Suppressor macrophage (primary cell): ENCODE data around the gene GART.

ENCODE experiments used
- DNase-seq, 4 experiments: peaks; one replicate each; pipeline ENCODE4 v3.0.0-alpha.2; 2020 to 2022

Gene GART

DNA sequence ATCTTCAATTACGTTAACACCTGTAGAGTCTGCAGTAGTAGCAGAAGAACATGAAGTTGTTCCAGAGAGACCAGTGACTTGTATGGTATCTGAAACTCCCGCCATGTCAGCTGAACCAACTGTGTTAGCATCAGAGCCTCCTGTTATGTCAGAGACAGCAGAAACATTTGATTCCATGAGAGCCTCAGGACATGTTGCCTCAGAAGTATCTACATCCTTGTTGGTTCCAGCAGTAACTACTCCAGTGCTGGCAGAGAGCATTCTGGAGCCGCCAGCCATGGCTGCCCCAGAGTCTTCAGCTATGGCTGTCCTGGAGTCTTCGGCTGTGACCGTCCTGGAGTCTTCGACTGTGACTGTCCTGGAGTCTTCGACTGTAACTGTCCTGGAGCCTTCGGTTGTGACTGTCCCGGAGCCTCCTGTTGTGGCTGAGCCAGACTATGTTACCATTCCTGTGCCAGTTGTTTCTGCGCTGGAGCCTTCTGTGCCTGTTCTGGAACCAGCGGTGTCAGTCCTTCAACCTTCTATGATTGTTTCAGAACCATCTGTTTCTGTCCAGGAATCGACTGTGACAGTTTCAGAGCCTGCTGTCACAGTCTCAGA, 11.2 kb upstream of the GART start:
- no peak for DNase-seq

DNA sequence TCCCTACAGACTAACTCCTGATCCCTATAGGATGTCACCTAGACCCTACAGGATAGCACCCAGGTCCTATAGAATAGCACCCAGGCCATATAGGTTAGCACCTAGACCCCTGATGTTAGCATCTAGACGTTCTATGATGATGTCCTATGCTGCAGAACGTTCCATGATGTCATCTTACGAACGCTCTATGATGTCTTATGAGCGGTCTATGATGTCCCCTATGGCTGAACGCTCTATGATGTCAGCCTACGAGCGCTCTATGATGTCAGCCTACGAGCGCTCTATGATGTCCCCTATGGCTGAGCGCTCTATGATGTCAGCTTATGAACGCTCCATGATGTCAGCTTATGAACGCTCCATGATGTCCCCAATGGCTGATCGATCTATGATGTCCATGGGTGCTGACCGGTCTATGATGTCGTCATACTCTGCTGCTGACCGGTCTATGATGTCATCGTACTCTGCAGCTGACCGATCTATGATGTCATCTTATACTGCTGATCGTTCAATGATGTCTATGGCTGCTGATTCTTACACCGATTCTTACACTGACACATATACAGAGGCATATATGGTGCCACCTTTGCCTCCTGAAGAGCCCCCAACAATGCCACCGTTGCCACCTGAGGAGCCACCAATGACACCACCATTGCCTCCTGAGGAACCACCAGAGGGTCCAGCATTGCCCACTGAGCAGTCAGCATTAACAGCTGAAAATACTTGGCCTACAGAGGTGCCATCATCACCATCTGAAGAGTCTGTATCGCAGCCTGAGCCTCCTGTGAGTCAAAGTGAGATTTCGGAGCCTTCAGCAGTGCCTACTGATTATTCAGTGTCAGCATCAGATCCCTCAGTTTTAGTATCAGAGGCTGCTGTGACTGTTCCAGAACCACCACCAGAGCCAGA, 10.4 kb upstream of the GART start:
- DNase-seq, result peak in 2 of 4 experiments; percentile 12 to 29

DNA sequence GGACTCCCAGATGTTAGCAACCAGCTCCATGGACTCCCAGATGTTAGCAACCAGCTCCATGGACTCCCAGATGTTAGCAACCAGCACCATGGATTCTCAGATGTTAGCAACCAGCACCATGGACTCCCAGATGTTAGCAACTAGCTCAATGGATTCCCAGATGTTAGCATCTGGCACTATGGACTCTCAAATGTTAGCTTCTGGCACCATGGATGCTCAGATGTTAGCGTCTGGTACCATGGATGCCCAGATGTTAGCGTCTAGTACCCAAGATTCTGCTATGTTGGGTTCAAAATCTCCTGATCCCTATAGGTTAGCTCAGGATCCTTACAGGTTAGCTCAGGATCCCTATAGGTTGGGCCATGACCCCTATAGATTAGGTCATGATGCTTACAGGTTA, 9.7 kb upstream of the GART start:
- DNase-seq, result no peak

DNA sequence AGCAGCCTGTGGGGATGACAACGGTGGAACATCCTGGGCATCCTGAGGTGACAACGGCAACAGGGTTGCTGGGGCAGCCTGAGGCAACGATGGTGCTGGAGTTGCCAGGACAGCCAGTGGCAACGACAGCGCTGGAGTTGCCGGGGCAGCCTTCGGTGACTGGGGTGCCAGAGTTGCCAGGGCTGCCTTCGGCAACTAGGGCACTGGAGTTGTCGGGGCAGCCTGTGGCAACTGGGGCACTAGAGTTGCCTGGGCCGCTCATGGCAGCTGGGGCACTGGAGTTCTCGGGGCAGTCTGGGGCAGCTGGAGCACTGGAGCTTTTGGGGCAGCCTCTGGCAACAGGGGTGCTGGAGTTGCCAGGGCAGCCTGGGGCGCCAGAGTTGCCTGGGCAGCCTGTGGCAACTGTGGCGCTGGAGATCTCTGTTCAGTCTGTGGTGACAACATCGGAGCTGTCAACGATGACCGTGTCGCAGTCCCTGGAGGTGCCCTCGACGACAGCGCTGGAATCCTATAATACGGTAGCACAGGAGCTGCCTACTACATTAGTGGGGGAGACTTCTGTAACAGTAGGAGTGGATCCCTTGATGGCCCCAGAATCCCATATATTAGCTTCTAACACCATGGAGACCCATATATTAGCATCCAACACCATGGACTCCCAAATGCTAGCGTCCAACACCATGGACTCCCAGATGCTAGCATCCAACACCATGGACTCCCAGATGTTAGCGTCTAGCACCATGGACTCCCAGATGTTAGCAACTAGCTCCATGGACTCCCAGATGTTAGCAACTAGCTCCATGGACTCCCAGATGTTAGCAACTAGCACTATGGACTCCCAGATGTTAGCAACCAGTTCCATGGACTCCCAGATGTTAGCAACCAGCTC, 9.1 kb upstream of the GART start:
- no peak for DNase-seq

DNA sequence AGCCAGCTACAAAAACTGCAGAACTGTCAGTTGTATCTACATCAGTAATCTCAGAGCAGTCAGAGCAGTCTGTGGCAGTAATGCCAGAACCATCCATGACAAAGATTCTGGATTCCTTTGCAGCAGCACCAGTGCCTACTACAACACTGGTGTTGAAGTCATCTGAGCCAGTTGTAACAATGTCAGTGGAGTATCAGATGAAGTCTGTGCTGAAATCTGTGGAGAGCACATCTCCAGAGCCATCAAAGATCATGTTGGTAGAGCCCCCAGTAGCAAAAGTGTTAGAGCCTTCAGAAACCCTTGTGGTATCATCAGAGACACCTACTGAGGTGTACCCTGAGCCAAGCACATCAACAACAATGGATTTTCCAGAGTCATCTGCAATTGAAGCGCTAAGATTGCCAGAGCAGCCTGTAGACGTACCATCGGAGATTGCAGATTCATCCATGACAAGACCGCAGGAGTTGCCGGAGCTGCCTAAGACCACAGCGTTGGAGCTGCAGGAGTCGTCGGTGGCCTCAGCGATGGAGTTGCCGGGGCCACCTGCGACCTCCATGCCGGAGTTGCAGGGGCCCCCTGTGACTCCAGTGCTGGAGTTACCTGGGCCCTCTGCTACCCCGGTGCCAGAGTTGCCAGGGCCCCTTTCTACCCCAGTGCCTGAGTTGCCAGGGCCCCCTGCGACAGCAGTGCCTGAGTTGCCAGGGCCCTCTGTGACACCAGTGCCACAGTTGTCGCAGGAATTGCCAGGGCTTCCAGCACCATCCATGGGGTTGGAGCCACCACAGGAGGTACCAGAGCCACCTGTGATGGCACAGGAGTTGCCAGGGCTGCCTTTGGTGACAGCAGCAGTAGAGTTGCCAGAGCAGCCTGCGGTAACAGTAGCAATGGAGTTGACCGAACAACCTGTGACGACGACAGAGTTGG, 8.2 kb upstream of the GART start:
- no peak for DNase-seq

DNA sequence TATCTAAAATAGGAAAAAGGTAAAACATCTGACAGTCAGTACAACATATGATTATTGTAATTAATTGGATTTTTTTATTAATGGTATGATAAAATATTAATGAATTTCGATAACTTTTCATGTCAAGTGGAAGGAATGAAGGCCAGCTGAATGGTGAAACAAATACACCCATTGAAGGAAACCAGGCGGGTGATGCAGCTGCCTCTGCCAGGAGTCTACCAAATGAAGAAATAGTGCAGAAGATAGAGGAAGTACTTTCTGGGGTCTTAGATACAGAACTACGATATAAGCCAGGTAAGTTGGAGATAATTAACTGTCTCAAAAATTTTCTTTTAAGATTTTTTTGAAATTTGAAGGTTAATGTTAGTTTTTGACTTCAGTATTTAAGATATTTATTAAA, 4.2 kb upstream of the GART start:
- peak in 3 of 4 experiments; percentile 44 to 51 (median 49) for DNase-seq

DNA sequence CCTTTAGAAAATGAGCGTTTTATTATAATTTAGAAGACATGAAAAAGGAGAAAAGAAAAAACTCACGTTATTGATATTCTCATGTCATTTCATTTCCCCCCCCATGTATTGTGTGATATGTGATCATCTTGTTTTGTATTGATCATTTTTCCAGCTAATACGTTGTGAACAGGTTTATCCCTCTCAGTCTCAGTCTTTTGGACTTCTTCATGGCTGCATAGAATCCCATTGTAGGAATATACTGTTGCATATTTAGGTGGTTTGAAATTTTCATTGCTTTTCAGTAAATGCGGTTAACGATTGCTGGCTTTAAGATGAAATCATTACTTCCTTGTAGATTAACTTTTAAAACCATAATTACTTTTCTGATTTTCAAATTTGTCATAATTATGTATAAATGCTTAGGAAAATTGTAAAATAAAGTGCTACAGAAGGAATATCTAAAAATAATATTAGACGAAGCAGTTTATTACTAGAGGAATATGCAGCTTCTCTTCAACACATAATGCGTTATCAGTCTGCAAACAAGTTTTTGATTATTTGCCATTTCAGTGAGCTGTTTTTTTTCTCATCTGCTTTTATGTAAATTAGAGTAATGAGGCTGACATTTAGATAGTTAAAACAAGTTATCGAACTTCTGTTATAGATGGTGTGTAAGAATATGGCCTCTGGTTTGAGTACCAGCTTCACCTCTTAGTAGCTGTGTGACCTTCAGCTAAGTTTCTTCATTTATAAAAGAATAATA, 2.7 kb upstream of the GART start:
- no peak for DNase-seq

DNA sequence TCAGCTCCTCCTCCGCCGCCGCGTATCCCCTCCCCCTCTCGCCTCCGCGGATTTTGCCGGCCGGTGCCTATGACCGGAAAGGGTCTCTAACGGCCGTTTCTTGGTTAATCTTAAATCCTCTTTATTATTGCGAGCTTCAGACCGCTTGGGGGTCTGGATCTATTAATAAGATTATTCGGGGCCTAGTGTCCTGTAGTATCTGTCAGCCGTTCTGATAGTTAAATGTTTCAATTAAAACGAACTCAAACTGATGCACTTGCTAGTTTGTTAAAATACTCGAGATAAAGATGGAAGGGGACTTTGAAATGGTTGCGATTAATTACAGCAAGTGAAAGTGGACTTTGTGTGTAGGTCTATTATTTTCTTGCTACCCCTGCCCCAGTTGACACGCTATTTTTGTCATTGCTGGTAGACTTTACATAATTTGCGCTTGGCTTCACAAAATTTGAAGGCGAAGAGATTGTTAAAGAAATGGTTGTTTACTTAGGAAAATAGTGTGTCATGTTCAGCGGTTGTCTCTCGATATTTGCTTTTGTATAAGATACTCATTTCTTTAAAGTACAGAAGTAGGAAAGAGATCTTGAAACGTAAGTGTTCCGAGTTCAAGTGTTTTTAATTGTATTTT, 1.7 kb upstream of the GART start:
- DNase-seq, result peak; percentile 77 to 90 (median 81)

DNA sequence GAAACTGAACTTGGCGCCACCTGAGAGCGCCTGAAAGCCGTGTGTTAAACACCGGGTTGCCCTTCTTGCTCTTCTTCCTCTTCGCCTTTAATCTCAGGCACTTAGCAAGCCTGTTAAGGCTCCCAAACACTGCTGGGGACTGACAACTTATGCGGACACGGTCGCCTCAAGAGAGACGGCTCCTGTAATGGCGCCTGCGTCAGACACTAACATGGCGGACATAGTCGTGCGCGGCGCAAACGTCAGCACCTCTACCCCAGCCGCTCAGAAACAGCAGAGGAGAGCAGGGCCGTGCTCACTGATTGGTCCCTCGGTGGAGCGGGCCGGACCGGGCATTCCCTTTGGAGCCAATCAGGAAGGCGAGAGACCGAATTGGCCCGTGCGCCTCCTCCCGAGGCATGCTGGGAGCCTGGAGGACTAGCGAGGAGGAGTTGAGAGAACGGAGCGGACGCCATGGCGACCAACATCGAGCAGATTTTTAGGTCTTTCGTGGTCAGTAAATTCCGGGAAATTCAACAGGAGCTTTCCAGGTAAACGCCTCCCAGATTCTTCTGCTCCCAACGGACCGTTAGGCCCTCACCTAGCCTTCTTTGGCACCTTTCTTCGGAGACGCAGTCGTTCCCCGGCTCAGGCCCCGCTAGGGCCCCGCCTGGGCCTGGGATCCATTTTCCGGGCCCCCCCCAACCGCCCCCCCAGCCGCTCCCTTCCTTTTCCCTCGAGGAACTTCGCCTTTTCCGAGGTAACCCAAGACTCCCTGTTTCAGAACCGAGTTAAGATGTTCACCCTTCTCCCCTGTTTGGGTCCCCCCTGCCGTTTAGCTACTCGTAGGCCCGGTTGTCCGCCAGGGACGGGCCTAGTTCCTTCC, 955 bp upstream of the GART start, which contains the start of gene SON:
SON (plus strand) TSS at position 399 of the 865 bp plus-strand sequence; CDS start at position 454, 55 bp downstream.
- DNase-seq, result peak; percentile 98 to 99 (median 99)

DNA sequence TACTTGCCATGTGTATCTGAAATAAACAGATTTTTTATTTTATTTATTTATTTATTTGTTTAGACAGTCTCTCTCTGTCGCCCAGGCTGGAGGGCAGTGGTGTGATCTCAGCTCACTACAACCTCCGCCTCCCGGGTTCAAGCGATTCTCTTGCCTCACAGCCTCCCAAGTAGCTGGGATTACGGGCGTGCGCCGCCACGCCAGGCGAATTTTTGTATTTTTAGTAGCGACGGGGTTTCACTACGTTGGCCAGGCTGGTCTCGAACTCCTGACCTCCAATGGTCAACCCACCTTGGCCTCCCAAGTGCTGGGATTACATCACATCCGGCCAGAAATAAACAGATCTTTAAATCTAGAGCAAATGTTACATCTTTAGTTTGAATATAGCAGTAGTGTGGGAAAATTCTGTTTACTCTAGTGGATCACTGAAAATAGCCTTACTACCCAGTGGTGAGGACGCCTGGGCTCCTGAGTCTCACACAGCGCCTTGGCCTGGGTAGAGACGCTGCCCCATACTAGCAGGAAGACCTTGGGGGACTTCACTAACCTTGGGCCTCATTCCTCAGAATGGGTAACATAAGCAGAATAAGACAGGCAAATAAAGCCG, 709 bp downstream of the GART start:
- peak; percentile 14 to 31 (median 22) for DNase-seq

DNA sequence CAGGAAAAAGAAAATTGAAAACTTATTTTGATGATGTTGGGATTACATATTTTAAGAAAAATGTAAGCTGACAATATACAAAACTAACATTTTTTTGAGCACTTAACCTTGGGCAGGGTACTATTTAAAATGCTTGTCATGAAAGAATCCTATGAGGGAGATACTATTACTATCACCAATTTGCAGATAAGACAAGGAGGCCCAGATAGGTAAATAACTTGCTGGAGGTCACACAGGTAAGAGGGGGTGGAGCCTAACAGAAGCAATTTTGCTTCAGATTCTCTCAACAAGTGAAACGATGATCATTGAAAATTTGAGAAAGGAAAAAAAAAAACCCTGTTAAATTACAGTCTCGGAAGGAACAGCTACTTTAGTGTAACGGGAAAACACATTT, 1.2 kb downstream of the GART start:
- no peak for DNase-seq

DNA sequence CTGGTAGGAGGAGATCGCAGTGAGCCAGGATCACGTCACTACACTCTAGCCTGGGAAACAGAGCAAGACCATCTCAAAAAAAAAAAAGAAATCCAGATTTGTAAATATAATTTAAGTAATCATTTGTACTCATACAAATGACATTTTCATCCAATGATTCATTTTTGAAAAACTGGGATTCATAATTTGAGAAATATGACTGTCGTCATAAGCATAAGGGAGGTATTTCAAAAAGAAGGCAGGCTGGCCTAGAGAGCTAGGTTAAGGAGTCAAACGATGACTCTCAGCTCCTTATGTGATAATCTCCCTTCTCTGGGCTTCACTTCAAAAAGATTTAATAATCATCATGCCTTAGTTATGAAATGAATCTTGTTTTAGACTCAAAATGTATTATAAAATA, 2.3 kb downstream of the GART start:
- no peak for DNase-seq

DNA sequence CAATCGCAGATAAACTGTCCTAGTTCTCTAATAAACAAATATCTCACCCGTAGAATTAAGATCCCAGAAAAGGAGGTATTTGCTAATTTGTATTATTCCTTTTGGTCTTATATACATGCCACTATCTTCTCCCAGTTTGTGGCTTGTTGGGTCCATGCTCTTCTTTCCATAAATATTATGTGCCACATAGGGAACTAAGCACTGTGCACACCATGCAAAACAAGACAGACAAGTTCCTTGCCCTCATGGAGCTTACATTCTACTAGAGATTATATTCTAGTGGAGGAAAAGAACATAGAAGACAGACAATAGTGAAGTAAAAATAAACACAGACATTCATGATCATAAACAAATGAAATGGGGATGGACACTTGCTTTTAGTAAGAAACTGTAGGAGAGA, 4.7 kb downstream of the GART start:
- no peak for DNase-seq

DNA sequence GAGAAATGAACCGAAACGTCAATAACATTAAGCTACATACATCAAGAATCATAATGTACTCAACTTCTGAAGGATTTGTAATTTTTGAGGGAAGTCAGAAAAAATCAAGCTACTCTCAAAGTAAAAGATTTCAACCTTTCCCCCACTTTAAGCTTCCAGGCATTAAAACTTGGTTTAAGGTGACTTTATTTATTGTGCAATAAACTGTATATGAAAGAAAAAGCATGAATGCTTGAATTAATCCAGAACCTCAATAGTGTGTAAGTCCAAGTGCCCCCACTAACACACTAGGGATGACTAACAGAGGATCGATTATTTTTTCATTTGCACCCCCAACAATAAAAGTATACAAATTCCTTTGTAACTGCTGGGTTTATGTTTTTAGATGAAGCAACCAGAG, 10.9 kb downstream of the GART start:
- DNase-seq, result no peak

DNA sequence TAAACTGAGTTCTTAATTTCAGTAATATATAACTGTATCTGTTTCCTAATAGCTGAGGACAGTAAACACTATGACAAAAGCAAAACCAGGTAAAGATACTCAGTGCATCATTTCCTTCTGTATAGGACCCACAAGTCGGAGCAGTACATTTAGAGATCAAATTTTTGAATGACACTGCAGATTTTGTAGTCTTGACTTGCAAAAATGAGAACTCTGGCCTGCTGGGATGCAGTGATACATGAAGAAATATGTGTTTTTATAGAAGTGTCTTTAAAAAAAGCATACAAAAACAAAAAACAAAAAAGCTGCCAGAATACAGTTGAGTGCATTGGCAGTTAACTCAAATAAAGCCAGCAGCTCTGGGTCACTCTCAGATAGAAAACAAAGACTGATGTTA, 19.0 kb downstream of the GART start:
- no peak for DNase-seq

DNA sequence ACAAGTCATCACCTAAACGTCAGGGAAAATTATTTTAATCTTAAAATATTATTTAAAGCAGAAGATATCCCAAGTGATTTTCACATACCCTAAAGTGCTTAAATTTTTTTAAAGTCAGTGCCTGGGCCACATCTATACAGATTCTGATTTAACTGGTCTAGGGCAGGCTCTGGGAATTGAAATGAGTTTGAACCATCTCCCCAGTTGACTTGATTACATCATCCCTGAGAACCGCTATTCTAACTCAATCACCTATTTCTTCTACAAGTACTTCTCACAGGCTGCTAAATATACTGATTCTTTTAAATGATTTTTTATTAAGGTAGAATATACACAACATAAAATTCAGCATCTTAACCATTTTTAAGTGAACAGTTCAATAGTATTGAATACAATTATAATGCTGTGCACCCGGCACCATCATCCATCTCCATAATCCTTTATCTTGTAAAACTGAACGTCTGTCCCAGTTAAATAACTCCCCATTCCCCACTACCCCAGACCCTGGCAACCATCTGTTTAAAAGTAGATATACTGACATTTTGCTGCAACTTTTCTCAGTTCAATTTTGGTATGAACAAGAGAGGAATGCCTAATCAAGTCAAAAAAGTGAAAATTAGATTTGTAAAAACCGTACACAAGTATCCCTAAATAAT, 19.5 kb downstream of the GART start:
- no peak for DNase-seq

DNA sequence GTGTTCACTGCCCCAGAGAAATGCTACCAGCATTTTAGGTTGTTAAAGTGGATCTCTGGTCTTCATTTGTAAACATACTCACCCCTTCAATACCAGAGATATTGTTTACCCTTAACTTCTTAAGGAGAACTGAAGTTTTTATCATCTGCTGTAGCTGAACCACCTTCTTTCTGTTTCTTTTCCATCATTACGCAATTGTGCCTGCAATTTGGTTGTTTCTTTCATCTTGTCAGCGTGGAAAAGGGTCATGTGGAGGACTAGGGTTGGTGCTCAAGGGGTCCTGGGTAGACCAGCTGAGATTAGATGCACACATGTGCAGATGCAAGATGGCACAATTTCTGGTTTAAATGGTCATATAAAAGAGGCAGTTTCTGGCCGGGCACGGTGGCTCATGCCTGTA, 23.0 kb downstream of the GART start:
- no peak for DNase-seq

DNA sequence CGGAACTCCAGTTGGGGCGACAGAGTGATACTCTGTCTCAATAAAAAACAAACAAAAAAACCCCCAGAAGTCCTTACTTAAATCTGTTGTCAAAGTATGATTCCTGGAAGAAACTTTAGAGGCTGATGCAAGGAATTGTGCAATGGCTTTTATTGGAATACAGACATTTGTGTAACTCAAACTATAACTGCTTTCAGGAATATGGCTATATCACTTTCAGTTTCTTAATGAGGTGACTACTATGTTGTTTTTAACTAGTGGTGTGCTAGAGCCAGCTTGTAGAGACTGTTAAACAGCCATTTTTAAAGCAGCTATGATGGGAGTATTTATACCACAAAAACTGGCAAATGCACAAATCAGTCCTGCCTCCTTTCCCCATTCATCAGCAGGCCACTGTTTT, 27.7 kb downstream of the GART start:
- no peak for DNase-seq

DNA sequence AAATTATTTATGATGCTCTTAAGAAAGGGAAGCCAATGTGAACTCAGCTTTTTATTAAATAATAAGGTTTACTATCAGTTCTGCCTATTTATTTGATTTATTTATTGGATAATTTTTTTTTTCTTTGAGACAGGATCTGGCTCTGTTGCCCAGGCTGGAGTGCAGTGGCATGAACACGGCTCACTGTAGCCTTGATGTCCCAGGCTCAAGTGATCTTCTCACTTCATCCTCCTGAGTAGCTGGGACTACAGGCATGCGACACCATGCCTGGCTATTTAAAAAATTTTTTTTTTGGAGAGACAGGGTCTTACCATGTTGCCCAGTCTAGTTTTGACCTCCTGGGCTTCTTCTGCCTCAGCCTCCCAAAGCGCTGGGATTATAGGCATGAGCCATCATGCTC, 29.4 kb downstream of the GART start:
- DNase-seq, result no peak
